EL (cell line): ENCODE measurements around the gene PLPPR5.
"Not testable (repeated sequence)": the region's sequence is repeated elsewhere in the genome, so short reads cannot be mapped to it uniquely, and the experiment has no call there.

Experiments
- DNase-seq: peaks from one replicate; pipeline ENCODE4 v3.0.0-alpha.2; 2016

PLPPR5 gene

DNA sequence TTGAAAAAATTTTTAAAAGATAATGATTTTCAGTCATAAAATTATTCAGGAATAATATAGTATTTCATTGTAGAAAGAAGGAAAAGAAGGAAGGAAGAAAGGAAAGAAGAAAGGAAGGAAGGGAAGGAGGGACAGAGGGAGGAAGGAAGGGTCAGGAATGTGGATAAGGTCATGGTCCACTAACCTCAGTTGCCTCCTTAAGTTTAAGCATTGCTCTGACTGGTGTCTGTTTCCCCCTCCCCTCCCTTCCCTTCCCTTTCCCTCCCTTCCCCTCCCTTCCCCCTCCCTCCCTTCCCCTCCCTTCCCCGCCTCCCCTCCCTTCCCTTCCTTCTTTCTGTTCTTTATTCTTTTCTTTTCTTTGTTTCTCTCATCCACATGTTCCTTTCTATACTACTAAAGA, 95.7 kb downstream of the PLPPR5 start:
- no peak for DNase-seq

DNA sequence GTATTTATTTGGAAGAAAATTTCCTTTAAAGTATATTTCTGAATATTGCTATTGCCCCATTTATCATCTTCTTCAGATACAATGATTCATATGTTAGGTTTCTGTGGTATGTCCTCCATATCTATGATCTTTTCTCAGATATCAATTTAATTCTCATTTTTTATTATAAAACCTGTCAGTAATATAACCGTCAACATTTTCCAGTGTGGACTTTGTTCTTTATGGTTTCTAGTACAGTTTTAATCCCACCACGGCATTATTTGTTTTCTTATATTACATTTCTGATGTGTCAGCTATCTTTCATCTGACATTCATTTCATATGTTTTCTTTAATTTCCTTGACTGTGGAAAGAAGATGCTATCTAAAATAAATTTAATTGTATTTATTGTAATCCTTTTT, 97.9 kb downstream of the PLPPR5 start:
- DNase-seq = peak; percentile 26

DNA sequence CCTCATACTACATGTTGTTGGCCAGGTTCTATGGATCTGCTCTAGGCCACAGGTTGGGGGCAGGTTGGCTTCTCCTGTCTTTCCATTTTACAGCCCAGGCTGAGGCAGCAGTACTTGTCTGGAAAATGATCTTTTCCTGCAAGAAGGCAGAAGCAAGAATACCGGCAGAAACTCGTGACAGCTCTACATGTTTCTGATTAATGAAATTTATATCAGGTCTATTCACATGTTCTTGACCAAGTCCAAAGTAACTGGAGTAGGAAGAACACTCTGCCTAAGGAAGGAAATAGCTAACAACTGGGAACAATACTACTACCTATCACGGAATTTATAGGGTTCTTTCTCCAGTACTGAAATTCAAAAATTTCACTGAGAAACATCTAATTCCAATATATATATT, 98.3 kb downstream of the PLPPR5 start:
- no peak for DNase-seq

DNA sequence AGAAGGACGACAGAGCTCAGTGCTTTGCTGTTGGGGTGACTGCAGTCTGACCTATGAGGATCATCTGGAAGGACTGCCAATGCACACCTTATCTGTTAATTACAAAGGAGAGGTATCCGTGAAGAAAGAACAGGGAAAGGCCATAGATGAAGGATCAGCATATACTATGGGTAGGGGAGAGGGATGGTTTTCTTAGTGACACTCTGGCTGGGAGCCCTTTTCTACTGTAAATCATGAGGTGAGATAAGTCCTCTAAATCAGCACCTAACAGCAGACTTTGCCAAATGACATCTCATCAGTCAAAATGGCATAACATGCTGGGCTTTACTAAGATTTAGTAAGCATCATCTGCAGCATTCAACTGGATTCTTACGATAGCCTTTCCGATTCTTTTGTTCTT, 100.0 kb downstream of the PLPPR5 start:
- DNase-seq = no peak

DNA sequence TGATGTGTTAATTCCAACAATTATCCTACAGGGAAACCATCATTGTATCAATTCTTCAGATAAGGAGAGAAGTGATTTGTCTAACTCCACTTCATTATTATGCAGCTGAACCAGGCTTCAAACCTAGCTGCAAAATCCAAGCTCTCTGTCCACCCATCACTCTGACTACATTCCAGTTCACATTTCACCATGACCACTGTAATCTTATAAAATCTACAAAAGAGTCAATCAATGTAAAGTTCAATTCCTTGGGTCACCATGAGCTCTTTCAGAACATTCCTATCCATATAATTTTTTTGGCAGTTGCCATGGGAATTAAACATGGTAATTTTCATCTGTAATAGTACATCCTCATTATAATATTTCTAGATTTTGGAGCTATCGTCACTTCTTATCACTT, 100.9 kb downstream of the PLPPR5 start:
- DNase-seq = peak; percentile 29

DNA sequence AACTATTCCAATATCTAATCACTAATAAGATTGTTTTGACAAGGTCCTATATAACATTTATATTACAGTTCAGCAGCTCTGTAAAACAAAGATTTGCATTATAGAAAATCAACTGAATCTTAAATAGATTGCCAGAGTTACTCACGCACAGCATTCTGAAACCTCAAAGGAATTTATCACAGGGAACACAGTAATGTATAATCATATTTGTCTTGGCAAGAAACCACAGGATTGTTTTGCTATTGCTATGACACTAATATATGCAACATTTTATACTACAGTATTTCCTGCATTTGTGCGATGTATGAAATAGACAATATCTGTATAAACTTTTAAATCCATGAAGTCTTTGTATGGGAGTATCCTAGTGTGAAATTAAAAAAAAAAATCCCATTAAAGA, 101.4 kb downstream of the PLPPR5 start:
- peak; percentile 85 for DNase-seq

DNA sequence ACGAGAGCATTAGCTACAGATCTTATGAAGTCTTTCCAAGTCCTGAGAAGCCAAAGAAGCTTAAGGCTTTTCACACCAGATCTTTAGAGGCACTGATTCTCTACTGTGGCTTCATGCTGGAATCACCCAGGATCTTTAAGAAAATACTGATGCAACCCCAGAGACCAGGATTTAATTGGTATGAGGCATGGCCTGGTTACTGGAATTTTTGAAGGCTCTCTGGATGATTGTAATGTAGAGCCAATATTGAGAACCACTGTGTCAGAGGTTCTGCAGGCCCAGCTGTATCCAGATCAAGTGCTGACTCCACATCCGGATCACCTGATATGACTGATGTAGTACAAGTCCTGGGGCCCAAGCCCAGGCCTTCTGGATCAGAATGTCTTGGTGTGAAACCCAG, 105.7 kb downstream of the PLPPR5 start:
- DNase-seq = peak; percentile 6

DNA sequence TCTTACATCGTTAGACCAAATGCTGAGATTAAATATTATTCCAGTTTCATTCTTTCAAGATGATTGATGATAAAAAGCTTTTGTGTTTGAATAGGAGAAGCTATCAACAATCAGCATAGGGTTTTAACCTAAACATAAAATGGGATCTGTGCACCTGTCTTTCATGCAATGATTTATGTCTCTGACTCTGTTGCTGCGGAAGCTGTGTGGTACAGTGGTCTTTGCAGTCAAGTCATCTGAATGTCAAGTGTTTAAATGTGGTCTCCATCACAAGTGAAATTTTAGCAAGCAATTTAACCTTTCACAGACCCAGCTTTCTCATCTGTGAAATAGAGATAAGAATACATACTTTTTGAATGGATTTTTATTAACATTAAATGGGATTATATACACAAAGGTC, 107.2 kb downstream of the PLPPR5 start:
- no peak for DNase-seq

DNA sequence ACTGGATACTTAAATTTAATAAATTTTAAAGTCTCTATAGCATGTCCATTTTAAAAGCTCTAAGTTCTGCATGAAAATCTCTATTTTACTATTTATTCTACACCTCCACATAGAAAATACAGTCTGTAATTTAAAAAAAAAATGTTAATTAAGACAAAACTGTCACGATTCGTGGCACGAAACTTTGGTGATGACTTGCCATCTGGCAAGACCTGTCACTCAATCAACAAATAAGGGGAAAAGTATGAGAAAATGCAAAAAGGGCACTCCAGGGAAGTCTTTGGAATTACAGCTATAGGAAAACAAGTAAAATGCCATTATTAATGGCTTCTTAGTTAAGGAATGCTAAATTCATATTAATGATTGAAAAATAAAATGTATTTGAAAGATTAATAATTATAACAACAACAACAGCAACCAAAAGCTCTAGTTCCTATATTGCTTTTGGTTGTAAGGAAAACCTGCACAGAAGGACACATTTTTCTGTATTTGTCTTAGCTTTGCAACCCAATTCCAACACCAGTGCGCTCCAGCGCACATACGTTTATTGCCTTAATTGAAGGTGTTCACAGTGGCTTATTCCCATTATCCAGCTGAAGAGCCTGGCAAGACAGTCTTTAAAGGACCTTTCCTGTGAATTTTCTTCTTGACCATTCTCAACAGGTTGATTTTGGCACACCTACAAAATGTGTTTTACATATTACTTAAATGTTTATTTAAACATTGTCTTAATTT, 107.8 kb downstream of the PLPPR5 start:
- DNase-seq = no peak

DNA sequence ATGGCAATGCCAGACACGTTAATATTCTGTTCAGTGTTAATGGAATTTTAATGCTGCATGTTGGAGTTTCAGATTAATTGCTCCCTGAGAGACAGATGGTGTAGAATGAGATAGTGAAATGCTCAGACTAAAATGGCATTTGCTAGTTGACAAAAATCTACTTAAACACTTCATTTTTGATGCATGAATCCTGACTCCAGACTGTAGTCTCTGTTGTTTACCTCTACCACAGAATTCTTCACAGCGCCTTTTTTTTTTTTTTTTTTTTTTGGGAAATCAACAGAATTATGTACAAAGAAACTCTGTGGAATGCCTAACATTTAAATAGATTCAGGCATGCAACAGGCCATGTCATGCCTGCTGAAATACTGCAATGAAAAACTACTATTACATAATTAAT, 111.3 kb downstream of the PLPPR5 start:
- no peak for DNase-seq

DNA sequence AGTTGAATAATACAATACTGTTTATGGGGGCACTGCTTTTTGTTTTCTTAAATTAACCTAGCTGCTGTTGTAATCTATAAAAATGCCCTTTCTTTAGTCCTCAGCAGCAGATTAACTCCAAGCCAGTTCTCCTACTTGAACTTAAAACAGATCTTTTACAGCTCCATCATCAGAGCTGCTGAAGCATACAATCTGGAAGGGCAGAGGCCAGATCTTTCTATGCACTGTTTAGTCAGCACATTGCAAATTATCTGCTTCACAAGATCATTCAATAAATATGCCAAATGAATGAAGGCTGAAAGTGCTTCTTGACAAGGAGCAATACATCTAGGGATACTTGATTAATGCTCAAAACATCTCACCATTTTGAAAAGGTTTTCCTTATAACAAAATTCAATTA, 115.8 kb downstream of the PLPPR5 start:
- no peak for DNase-seq

DNA sequence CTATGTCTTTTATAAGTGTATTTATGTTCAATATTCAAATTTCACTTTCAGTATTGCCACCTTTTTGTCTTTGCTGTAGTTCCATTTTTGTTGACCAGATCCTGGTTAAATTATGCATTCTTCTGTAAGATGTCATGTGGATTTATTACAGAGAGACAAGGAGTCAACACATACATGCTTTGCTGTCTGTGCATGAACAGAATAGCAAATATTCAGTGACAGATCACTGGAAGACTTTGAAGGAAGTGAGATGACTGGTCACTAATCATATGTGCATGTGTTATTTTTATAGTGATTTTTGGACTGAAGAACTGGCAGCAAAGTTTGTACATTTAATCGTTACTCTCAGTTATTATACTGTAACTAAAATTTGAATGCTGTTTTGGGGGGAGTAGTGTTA, 117.2 kb downstream of the PLPPR5 start:
- peak; percentile 3 for DNase-seq

DNA sequence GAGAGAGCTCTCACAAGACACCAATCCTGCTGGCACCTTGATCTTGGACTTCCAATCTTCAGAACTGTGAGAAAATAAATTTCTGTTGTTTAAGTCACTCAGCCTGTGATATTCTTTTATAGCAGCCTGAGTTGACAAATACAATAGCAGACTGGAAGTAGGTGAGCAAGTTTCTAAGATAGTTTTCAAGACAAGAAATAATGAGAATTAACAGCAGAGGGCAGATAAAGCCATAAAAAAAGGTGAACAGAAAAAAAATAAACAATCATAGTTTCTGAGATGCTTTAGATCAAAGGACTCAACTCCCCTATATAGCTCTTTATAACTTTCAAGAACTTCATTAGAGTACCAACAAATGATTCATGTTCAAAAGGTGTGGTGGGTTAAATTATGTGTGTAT, 119.8 kb downstream of the PLPPR5 start:
- DNase-seq = no peak

DNA sequence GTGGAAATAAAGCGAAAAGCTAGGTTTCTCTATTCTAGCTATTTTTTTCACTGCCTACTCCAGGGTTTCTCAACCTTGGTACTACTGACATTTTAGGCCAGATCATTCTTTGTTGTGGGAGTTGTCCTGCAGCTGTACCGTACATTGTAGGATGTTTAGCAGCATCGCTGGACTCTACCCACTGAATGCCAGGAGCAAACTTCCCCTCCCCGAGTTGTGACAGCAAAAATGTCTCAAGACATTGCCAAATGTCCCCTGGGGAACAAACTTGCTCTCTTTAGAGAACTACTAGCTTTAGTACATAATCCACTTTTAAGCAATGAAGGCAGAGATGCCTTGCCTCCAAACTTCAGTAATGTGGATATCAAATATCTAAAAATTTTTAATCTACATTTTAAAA, 122.8 kb downstream of the PLPPR5 start:
- DNase-seq = no peak

DNA sequence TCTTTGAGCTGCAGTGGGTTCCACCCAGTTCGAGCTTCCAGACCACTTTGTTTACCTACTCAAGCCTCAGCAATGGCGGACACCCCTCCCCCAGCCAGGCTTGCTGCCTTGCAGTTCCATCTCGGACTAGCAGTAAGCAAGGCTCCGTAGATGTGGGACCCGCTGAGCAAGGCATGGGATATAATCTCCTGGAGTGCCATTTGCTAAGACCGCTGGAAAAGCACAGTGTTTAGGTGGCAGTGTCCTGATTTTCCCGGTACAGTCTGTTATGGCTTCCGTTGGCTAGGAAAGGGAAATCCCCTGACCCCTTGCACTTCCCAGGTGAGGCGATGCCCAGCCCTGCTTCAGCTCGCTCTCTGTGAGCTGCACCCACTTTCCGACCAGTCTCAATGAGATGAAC, 123.4 kb downstream of the PLPPR5 start:
- DNase-seq = not testable (repeated sequence)

DNA sequence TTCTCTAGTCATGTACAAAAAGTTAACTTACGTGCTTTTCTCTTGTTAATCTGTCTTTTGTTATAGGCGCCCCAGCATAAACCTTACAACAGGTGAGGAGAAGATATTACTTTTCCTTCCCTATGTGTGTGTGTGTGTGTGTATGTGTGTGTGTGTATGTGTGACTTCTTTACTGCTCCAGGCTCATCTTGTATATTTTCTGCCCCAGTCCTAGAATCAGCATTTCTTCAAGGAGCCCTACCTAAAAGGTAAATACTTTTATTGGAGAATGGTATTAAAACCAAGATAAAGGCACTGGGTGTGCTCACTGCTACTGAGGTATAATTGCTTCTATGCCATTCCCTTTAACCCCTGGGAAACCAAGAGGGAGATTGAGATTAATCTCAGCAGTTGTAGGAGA, 129.8 kb downstream of the PLPPR5 start:
- no peak for DNase-seq

DNA sequence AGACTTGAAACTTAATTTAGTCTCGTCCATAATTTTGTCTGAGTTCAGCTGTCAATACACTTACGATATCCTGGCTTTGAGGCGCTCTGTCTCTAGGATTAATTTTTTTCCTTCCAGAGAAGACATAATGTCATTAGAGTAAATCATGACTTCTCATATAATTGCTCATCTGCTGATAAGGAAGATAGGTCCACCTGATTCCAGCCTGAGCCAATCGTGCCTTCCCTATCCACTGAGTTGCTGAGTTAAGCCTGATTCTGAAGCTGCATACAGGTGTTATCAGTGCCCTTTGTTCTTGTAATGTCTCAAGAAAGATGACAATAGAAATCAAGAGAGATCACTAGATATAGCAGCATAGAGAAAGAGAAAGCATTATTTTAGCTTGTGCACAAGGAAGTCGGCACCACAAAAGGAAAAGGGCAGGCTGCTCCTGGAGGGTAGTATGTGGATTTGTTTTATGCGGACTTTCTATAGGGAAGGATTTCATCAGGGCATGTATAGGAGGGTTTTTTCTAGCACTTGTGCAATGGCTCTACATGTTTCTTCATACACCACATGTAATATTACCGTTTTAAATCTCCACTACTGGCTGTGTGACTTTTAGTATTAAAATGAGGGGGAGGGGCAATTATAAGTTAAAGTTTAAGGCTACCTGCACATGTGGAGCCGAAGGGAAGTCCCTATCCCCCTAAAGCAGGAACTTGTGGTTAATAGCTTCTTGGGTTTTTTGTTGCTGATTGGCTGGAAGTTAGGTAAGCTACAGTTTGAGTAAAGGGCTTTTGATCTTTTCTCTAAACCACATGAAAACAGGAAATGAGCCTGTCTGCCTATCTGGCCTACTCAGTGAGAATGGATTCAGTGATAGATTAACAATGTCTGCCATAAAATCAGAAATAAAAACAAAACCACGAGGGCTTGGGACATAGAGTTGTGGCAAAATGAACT, 133.4 kb downstream of the PLPPR5 start:
- peak; percentile 1 for DNase-seq

DNA sequence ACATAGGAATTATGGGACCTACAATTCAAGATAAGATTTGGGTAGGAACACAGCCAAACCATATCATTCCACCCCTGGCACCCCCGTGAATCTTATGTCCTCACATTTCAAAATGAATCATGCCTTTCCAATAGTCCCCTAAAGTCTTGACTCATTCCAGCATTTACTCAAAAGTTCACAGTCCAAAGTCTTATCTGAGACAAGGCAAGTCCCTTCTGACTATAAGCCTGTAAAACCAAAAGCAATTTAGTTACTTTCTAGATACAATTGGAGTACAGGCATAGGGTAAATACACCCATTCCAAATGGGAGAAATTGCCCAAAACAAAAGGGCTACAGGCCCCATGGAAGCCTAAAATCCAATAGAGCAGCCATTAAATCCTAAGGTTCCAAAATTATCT, 138.9 kb downstream of the PLPPR5 start:
- DNase-seq = no peak

DNA sequence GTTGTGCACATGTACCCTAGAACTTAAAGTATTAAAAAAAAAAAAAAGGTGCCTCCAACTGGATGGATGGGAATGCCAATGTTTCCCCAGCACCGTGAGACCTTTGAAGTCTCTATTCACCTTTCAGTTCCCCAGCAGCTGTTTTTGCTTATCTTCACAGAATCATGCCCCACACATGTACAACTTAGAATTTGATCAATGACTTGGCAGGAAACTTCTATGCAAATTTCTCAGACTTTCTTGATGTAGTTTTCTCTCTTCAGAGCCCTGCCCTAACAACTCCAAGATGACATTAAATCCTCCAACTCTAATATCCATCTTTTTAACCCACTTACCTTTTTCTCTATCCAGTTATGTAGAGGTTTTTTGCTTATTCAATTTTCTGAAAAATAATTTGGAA, 144.3 kb downstream of the PLPPR5 start:
- no peak for DNase-seq

DNA sequence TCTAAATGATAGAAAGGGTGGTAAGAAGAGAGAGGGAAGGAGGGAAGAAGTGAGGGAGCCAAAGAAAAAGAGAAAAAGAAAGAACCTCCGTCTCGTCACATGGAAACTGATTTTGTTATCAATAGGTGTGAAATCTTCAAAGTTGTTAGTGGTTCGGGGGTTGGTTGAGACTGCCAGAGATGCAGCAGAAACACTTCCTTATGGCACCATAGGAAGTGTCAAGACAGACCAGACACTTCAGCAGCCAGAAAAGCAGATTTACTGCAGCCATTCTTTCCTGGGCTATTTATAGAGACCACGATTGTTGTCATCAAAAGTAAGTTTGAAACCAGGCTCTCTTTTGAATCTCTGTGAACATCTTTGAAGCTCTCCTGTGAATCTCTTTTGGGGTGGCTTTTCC, 150.5 kb downstream of the PLPPR5 start:
- no peak for DNase-seq

DNA sequence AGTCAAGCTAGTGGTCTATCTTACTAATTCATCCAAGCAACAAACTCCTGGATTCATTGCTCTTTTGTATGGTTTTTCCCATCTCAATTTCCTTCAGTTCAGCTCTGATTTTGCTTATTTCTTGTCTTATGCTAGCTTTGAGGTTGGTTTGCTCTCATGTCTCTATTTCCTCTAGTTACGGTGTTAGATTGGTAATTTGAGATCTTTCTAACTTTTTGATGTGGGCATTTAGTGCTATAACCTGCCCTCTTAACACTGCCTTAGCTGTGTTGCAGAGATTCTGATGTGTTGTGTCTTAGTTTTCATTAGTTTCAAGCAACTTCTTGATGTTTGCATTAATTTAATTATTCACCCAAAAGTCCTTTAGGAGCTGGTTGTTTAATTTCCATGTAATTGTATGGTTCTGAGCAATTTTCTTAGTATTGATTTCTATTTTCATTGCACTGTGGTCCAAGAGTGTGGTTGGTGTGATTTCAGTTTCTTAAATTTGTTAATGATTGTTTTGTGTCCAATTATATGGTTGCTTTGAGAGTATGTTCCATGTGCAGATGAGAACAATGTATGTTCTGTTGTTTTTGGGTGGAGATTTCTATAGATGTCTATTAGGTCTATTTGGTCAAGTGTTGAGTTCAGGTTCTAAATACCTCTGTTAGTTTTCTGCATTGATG, 154.6 kb downstream of the PLPPR5 start:
- DNase-seq = no peak

DNA sequence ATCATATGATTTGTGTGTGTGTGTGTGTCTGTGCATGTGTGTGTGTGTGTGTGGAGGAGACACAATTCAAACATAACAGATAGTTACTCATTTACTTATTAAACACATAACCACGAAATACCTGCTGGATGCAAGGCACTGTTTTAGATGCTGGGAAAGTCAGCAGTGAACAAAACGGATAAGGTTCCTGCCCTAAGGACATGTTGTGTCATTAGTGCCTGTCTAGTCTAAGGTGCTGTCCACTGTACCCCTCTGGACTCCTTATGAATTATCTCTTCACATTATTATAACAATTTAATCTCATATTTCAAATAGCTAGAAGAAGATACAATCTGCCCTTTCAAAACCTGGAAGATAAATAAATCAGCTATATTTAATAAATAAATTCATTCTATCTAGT, 162.4 kb downstream of the PLPPR5 start:
- no peak for DNase-seq
